HG02840 (cell line): Measurements from ENCODE around the gene CEP126.
"Not testable (repeated sequence)": the region's sequence is repeated elsewhere in the genome, so short reads cannot be mapped to it uniquely, and the experiment has no call there.

Source experiments
- ATAC-seq: cut with Tn5 transposase; IDR thresholded peaks from one replicate; pipeline ENCODE4 v1.9.1; 2021; ENCODE audit warnings: mild to moderate bottlenecking, moderate library complexity, moderate number of reproducible peaks; ENCODE audit not compliant: unreplicated experiment, low FRiP score

The CEP126 gene

GRCh38 chr11:101929294-101929915 lies 14.6 kb downstream of the CEP126 start:
- ATAC-seq: no peak

GRCh38 chr11:101931692-101932091 lies 16.9 kb downstream of the CEP126 start:
- no peak for ATAC-seq

- no peak for ATAC-seq
Measured at GRCh38 chr11:101940901-101941520, 26.2 kb downstream of the CEP126 start.

GRCh38 chr11:101944923-101945322 lies 30.1 kb downstream of the CEP126 start:
- ATAC-seq: no peak

- no peak for ATAC-seq
Measured at GRCh38 chr11:101945448-101945847, 30.6 kb downstream of the CEP126 start.

- no peak for ATAC-seq
Measured at GRCh38 chr11:101949680-101950220, 34.9 kb downstream of the CEP126 start.

GRCh38 chr11:101955278-101955677 lies 40.5 kb downstream of the CEP126 start:
- ATAC-seq: no peak

GRCh38 chr11:101955701-101956100 lies 40.9 kb downstream of the CEP126 start:
- ATAC-seq: no peak

GRCh38 chr11:101960231-101960630 lies 45.4 kb downstream of the CEP126 start:
- ATAC-seq: no peak

GRCh38 chr11:101964200-101964599 lies 49.4 kb downstream of the CEP126 start:
- ATAC-seq: not testable (repeated sequence)

- ATAC-seq: no peak
Measured at GRCh38 chr11:101974255-101974654, 59.4 kb downstream of the CEP126 start.

GRCh38 chr11:101974771-101975170 lies 60.0 kb downstream of the CEP126 start:
- no peak for ATAC-seq

GRCh38 chr11:101975734-101976133 lies 60.9 kb downstream of the CEP126 start:
- no peak for ATAC-seq

GRCh38 chr11:101987370-101987769 lies 72.6 kb downstream of the CEP126 start:
- no peak for ATAC-seq

GRCh38 chr11:101993172-101993571 lies 78.4 kb downstream of the CEP126 start:
- ATAC-seq: no peak

GRCh38 chr11:101994052-101994469 lies 79.3 kb downstream of the CEP126 start:
- not testable (repeated sequence) for ATAC-seq

- no peak for ATAC-seq
Measured at GRCh38 chr11:101996111-101996510, 81.3 kb downstream of the CEP126 start.

- no peak for ATAC-seq
Measured at GRCh38 chr11:102001657-102002338, 87.0 kb downstream of the CEP126 start.

- ATAC-seq: no peak
Measured at GRCh38 chr11:102004220-102004619, 89.4 kb downstream of the CEP126 start.

GRCh38 chr11:102005306-102005705 lies 90.5 kb downstream of the CEP126 start:
- no peak for ATAC-seq

- ATAC-seq: no peak
Measured at GRCh38 chr11:102006835-102007566, 92.2 kb downstream of the CEP126 start.
